SU-DHL-6 (cell line): ENCODE measurements around the gene ABCA3.

ENCODE experiments used
- H2AFZ ChIP-seq: fragments of 200-600 bp; sonication (generic); 2 replicates; pipeline ENCODE4 v1.6.1; 2014; ENCODE audit warnings: low read depth, mild to moderate bottlenecking, moderate library complexity, mixed read lengths, antibody characterized with exemption, low read length; ENCODE audit not compliant: severe bottlenecking
- H3F3A ChIP-seq: fragments of 200-600 bp; shearing (Covaris generic); 2 replicates; pipeline ENCODE4 v1.6.0; 2016; ENCODE audit warnings: antibody characterized with exemption, mild to moderate bottlenecking; ENCODE audit not compliant: insufficient read depth
- H3K27ac ChIP-seq: fragments of 200-600 bp; sonication (generic); 2 replicates; pipeline ENCODE4 v1.5.1; 2016; ENCODE audit warnings: low read depth, mild to moderate bottlenecking, low read length, moderate library complexity, mixed read lengths
- H3K27me3 ChIP-seq: fragments of 200-600 bp; sonication (generic), shearing (Covaris generic); 2 replicates; pipeline ENCODE4 v1.6.0; 2014; ENCODE audit warnings: mild to moderate bottlenecking, low read length
- H3K36me3 ChIP-seq: fragments of 200-600 bp; sonication (generic); 2 replicates; pipeline ENCODE4 v1.6.1; 2014; ENCODE audit warnings: mild to moderate bottlenecking, low read length, mixed read lengths
- H3K4me2 ChIP-seq: fragments of 300-600, 200-600 bp; shearing (Covaris generic), sonication (generic); 2 replicates; pipeline ENCODE4 v1.6.0; 2014; ENCODE audit warnings: low read length, low read depth, mild to moderate bottlenecking; ENCODE audit not compliant: poor library complexity, severe bottlenecking
- H3K4me3 ChIP-seq: fragments of 200-600 bp; sonication (generic); 2 replicates; pipeline ENCODE4 v1.5.1; 2014; ENCODE audit warnings: antibody characterized with exemption, low read length, mild to moderate bottlenecking, mixed read lengths; ENCODE audit not compliant: insufficient read depth, poor library complexity, severe bottlenecking
- H3K79me2 ChIP-seq: fragments of 200-600 bp; sonication (generic); 2 replicates; pipeline ENCODE4 v1.6.1; 2014; ENCODE audit warnings: mild to moderate bottlenecking, low read length, moderate library complexity; ENCODE audit not compliant: insufficient read depth
- H3K9ac ChIP-seq: fragments of 200-600 bp; sonication (generic); 2 replicates; pipeline ENCODE4 v1.7.0; 2014; ENCODE audit warnings: mild to moderate bottlenecking, low read length
- H3K9me2 ChIP-seq: fragments of 200-600 bp; sonication (generic); replicated peaks from 2 replicates; pipeline ENCODE4 v1.6.1; 2014; ENCODE audit warnings: low read length; ENCODE audit not compliant: insufficient read depth
- H3K9me3 ChIP-seq: fragments of 200-600 bp; sonication (generic); 2 replicates; pipeline ENCODE4 v1.6.1; 2014; ENCODE audit warnings: low read length, mixed read lengths; ENCODE audit not compliant: insufficient read depth
- H4K20me1 ChIP-seq: fragments of 200-600 bp; sonication (generic); 2 replicates; pipeline ENCODE4 v1.6.1; 2014; ENCODE audit warnings: low read depth, mild to moderate bottlenecking, antibody characterized with exemption, low read length, moderate library complexity, mixed read lengths
- CTCF ChIP-seq: fragments of 200-600 bp; sonication (generic); IDR thresholded peaks from one replicate; pipeline ENCODE4 v1.5.1; 2017; ENCODE audit warnings: antibody characterized with exemption, mild to moderate bottlenecking, low read length, moderate library complexity; ENCODE audit not compliant: insufficient read depth, poor library complexity, severe bottlenecking
- EZH2phosphoT487 ChIP-seq: fragments of 200-600 bp; sonication (generic), shearing (Covaris generic); conservative IDR thresholded peaks from 2 replicates; pipeline ENCODE4 v1.6.1; 2018; ENCODE audit warnings: mild to moderate bottlenecking, antibody characterized with exemption, low read length, moderate library complexity, mixed read lengths

The ABCA3 gene

GRCh38 chr16:2350500-2350899 is 10.0 kb upstream of the ABCA3 start:
- Histone ChIP-seq H3K4me3 (no peak overlapping the region), H3K9me3 (no peaks in the 10 kb centered on the region), H3F3A (no peaks in the 10 kb centered on the region; the same call in 1 of the 2 replicates), H3K9me2 (no peaks in the 10 kb centered on the region), H3K36me3 (no peaks in the 10 kb centered on the region), H2AFZ (no peak overlapping the region), H4K20me1 (no peaks in the 10 kb centered on the region), H3K79me2 (no peaks in the 10 kb centered on the region), H3K9ac (no peak overlapping the region), H3K27ac (no peak overlapping the region), H3K27me3 (no peaks in the 10 kb centered on the region), H3K4me2 (no peak overlapping the region)
- no peak for TF ChIP-seq CTCF
- no peak for TF ChIP-seq EZH2phosphoT487

DNA sequence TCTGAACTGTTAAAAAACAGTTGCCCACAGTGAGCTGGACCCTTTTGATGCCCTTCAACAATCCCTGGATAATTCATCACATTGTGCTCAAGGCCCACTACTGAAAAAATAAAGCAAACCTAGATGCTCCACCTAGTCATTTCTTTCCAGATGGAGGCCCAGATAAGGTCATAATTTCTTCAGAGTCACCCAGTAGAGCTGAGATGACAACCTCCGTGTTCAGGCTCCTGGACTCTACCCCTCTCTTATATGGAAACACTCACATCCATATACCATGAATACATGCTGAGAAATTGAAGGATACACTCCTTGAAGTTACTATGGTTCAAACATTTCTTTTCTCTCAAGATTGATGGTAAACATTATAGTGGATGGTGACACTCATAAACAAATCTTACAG is 2.7 kb upstream of the ABCA3 start:
- TF ChIP-seq CTCF (no peak), EZH2phosphoT487 (no peak)
- Histone ChIP-seq H3K9me3 (no peaks in the 10 kb centered on the region), H3K27me3 (no peaks in the 10 kb centered on the region), H2AFZ (no peak overlapping the region), H3K79me2 (no peaks in the 10 kb centered on the region), H3K36me3 (no peaks in the 10 kb centered on the region), H3K27ac (no peak overlapping the region), H3K4me2 (no peak overlapping the region), H3K4me3 (no peak overlapping the region), H4K20me1 (no peaks in the 10 kb centered on the region), H3K9me2 (no peaks in the 10 kb centered on the region), H3K9ac (no peak overlapping the region), H3F3A (no peaks in the 10 kb centered on the region)

DNA sequence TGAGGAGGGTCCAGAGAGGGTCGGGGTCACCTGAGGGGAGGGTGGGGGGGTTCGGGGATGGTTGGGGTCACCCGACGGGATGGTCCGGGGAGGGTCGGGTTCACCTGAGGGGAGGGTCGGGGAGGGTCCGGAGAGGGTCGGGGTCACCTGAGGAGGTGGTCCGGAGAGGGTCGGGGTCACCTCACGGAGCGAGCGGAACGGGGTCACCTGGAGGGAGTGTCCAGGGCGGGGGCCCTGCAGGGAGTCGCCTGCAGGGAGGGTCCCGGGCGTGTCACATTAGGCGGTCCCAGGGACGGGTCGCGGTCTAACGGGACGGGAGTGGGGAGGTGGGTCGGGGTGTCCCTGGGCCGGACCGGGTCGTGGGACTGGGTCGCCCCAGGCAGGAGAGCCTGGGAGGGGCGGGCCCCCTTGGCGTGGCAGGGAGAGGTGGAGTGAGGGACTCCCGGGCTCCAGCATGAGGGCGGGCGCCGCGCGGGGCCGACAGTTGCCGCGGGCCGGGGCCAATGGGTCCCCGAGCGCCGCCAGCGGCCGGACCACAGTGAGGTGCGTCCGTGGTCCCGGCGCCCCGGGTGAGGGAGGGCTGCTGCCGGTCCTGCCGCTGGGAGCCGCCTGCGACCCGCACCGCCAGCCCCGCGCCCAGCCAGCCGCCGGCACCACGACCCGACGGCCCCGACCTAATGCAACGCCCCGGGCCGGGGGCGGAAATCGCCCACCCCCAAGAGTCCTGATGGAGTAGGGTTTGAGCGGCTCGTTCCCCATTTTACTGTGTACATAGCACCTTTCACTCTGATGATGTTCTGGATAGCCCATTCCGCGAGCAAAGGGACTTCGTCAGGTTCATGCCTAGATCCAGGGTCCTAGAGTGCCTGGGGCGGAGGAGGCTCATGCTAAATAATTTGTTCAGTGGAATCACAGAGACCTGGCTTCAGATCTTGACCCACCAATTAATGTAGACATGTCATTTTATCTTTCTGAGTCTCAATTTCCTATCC is 1.2 kb upstream of the ABCA3 start:
- Histone ChIP-seq H3K36me3 (no peaks in the 10 kb centered on the region), H3K4me3 (no peak overlapping the region), H3K9ac (no peak overlapping the region), H3K9me2 (no peaks in the 10 kb centered on the region), H3F3A (no peaks in the 10 kb centered on the region), H3K27me3 (no peaks in the 10 kb centered on the region), H3K79me2 (no peaks in the 10 kb centered on the region), H2AFZ (no peak overlapping the region), H3K27ac (no peak overlapping the region), H4K20me1 (no peaks in the 10 kb centered on the region), H3K9me3 (no peaks in the 10 kb centered on the region), H3K4me2 (no peak overlapping the region)
- TF ChIP-seq CTCF: no peak
- no peak for TF ChIP-seq EZH2phosphoT487
